PC-3 (cell line): ENCODE measurements around the gene MPZL1.

Experiments
- CTCF ChIP-seq: fragments of 300-600 bp; sonication (generic); conservative IDR thresholded peaks from 2 replicates; pipeline ENCODE4 v1.5.1; 2017; ENCODE audit warnings: antibody characterized with exemption, low read depth, mild to moderate bottlenecking, low read length
- EZH2 ChIP-seq: fragments of 300-600 bp; sonication (generic); IDR thresholded peaks from one replicate; pipeline ENCODE4 v1.6.1; 2017; ENCODE audit warnings: antibody characterized with exemption, mild to moderate bottlenecking, low read length; ENCODE audit not compliant: unreplicated experiment
- EZH2phosphoT487 ChIP-seq: fragments of 300-600 bp; sonication (generic); IDR thresholded peaks from 2 replicates; pipeline ENCODE4 v1.6.1; 2018; ENCODE audit warnings: mild to moderate bottlenecking, antibody characterized with exemption, low read length, borderline replicate concordance

- no peak for TF ChIP-seq EZH2phosphoT487
- TF ChIP-seq CTCF: no peak
- TF ChIP-seq EZH2: no peak
These were observed 25.3 kb downstream of the MPZL1 start for GRCh38 chr1:167746988-167747655.
